Glutamatergic neuron (in vitro differentiated cells): ENCODE data around the gene C22orf23. TPM values are rescaled to one million over a fixed set of nuclear protein-coding genes. Genes with fewer than 3 reads are reported as not detected.
"Not testable (repeated sequence)": the region's sequence is repeated elsewhere in the genome, so short reads cannot be mapped to it uniquely, and the experiment has no call there.

Experiments used
- DNase-seq: peaks from one replicate; pipeline ENCODE4 v3.0.0; 2022
- H3K27ac Mint-ChIP-seq: one replicate; pipeline ENCODE4 v1.8.0; 2020; ENCODE audit warnings: mild to moderate bottlenecking, mixed read lengths, inconsistent platforms; ENCODE audit not compliant: unreplicated experiment
- H3K27me3 Mint-ChIP-seq: one replicate; pipeline ENCODE4 v1.8.0; 2020; ENCODE audit warnings: mild to moderate bottlenecking, moderate library complexity, mixed read lengths, inconsistent platforms; ENCODE audit not compliant: unreplicated experiment
- H3K36me3 Mint-ChIP-seq: one replicate; pipeline ENCODE4 v1.8.0; 2020; ENCODE audit warnings: mild to moderate bottlenecking, mixed read lengths, inconsistent platforms; ENCODE audit not compliant: unreplicated experiment
- H3K4me1 Mint-ChIP-seq: one replicate; pipeline ENCODE4 v1.8.0; 2020; ENCODE audit warnings: mild to moderate bottlenecking, low read depth, mixed read lengths, inconsistent platforms; ENCODE audit not compliant: unreplicated experiment
- H3K4me3 Mint-ChIP-seq: one replicate; pipeline ENCODE4 v1.8.0; 2020; ENCODE audit warnings: mild to moderate bottlenecking, mixed read lengths, inconsistent platforms; ENCODE audit not compliant: unreplicated experiment
- H3K9me3 Mint-ChIP-seq: one replicate; pipeline ENCODE4 v1.8.0; 2020; ENCODE audit warnings: mild to moderate bottlenecking, moderate library complexity, mixed read lengths, inconsistent platforms; ENCODE audit not compliant: unreplicated experiment
- CTCF ChIP-seq: fragments of 200-600 bp; sonication (generic); IDR thresholded peaks from one replicate; pipeline ENCODE4 v1.5.0; 2021; ENCODE audit not compliant: partially characterized antibody, unreplicated experiment
- total RNA-seq: library from RNA; stranded (reverse); fragmentation: NEBNext Ultra II Directional; extraction: Animal tissue kit (Norgen Biotek cat#: 25700); gene quantifications from one replicate; pipeline ENCODE4 v1.2.1, GENCODE V29; 2021; ENCODE audit not compliant: unreplicated experiment

Gene C22orf23
- total RNA-seq, 1 donor from 2014 or later: 0.64 TPM

GRCh38 chr22:37982151-37982785, 28.9 kb upstream of the C22orf23 start:
- H3K27me3 Mint-ChIP-seq: peaks cover 12% of the 10 kb centered on the region
- TF ChIP-seq CTCF: no peak
- no peak overlapping the region for H3K27ac Mint-ChIP-seq
- H3K9me3 Mint-ChIP-seq: peaks cover 1% of the 10 kb centered on the region
- no peak overlapping the region for H3K4me3 Mint-ChIP-seq
- no peak for DNase-seq
- no peaks in the 10 kb centered on the region for H3K4me1 Mint-ChIP-seq
- no peaks in the 10 kb centered on the region for H3K36me3 Mint-ChIP-seq

GRCh38 chr22:37981282-37982011, 28.0 kb upstream of the C22orf23 start:
- no peak for TF ChIP-seq CTCF
- Mint-ChIP-seq H3K36me3 (no peaks in the 10 kb centered on the region), H3K4me3 (no peak overlapping the region), H3K27me3 (peaks cover 12% of the 10 kb centered on the region), H3K9me3 (peaks cover 1% of the 10 kb centered on the region), H3K27ac (no peak overlapping the region), H3K4me1 (no peaks in the 10 kb centered on the region)
- DNase-seq: no peak

- H3K27me3 Mint-ChIP-seq: peaks cover 6% of the 10 kb centered on the region
- H3K4me3 Mint-ChIP-seq: no peak overlapping the region
- no peak for TF ChIP-seq CTCF
Measured at GRCh38 chr22:37979782-37980181, 26.4 kb upstream of the C22orf23 start.

GRCh38 chr22:37976547-37976946, 23.1 kb upstream of the C22orf23 start:
- Mint-ChIP-seq H3K4me1 (peaks cover 7% of the 10 kb centered on the region), H3K9me3 (no peaks in the 10 kb centered on the region), H3K27ac (no peak overlapping the region), H3K27me3 (no peaks in the 10 kb centered on the region), H3K36me3 (no peaks in the 10 kb centered on the region), H3K4me3 (no peak overlapping the region)
- no peak for TF ChIP-seq CTCF
- DNase-seq: no peak

More at GRCh38 chr22:37979782-37980181, 26.4 kb upstream of the C22orf23 start:
- H3K36me3 Mint-ChIP-seq: no peaks in the 10 kb centered on the region
- no peak for DNase-seq
- peaks cover 1% of the 10 kb centered on the region for H3K9me3 Mint-ChIP-seq
- H3K27ac Mint-ChIP-seq: no peak overlapping the region
- no peaks in the 10 kb centered on the region for H3K4me1 Mint-ChIP-seq

GRCh38 chr22:37976022-37976421, 22.6 kb upstream of the C22orf23 start:
- H3K9me3 Mint-ChIP-seq, H3K27me3 Mint-ChIP-seq, DNase-seq, H3K27ac Mint-ChIP-seq, H3K4me3 Mint-ChIP-seq, H3K36me3 Mint-ChIP-seq, H3K4me1 Mint-ChIP-seq: not testable (repeated sequence)
